Upper lobe of left lung (tissue), 4 donors: ENCODE results near the gene PDK1.

Experiments
- POLR2A ChIP-seq, 4 donors: fragments of 450-650 bp; IDR thresholded peaks; one replicate each; pipeline ENCODE4 v1.5.1; 2016 to 2017; ENCODE audit warnings: antibody characterized with exemption in 4 of 4, mild to moderate bottlenecking in 2 of 4
- TF ChIP-seq, protein P1 (sequence below), 6 experiments: fragments of 450-650 bp in 4 of 6; fragments of 200-600 bp in 2 of 6; sonication (generic) in 2 of 6; IDR thresholded peaks; one replicate each; pipeline ENCODE4 v1.5.1; 2016 to 2019; ENCODE audit warnings: antibody characterized with exemption in 6 of 6

DNA sequence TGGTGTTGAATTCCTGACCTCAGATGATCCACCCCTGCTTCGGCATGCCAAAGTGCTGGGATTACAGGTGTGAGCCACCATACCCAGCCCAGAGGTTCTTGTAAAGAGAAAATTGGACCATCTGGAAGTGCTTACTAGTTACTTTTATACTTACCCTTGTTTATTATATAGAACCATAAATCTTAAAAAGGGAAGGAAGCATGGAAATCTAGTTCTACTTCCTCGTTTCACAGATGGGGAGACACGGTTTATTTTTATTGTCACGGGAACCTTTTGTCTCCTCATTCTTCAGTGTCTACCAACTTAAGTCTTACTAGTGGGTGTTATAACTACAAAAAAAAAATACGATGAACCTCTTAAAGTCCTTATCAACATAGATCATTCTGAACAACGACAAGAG is 45.8 kb upstream of the PDK1 start:
- TF ChIP-seq, protein P1, sequence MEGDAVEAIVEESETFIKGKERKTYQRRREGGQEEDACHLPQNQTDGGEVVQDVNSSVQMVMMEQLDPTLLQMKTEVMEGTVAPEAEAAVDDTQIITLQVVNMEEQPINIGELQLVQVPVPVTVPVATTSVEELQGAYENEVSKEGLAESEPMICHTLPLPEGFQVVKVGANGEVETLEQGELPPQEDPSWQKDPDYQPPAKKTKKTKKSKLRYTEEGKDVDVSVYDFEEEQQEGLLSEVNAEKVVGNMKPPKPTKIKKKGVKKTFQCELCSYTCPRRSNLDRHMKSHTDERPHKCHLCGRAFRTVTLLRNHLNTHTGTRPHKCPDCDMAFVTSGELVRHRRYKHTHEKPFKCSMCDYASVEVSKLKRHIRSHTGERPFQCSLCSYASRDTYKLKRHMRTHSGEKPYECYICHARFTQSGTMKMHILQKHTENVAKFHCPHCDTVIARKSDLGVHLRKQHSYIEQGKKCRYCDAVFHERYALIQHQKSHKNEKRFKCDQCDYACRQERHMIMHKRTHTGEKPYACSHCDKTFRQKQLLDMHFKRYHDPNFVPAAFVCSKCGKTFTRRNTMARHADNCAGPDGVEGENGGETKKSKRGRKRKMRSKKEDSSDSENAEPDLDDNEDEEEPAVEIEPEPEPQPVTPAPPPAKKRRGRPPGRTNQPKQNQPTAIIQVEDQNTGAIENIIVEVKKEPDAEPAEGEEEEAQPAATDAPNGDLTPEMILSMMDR (IDR thresholded peaks at IDR 0.05) = no peak
- TF ChIP-seq POLR2A (IDR thresholded peaks at IDR 0.05) = no peak
